Neural progenitor cell (in vitro differentiated cells): ENCODE data around the gene TUBA3C.

Experiments used
- CTCF ChIP-seq: fragments of 200-600 bp; sonication (generic); IDR thresholded peaks from 2 replicates; pipeline ENCODE4 v1.5.1; 2017; ENCODE audit warnings: antibody characterized with exemption, mild to moderate bottlenecking
- EZH2 ChIP-seq: fragments of 200-600 bp; sonication (generic); IDR thresholded peaks from 2 replicates; pipeline ENCODE4 v1.6.1; 2017; ENCODE audit warnings: antibody characterized with exemption, mild to moderate bottlenecking, moderate library complexity
- EZH2phosphoT487 ChIP-seq: fragments of 200-600 bp; sonication (generic); IDR thresholded peaks from 2 replicates; pipeline ENCODE4 v1.6.1; 2017; ENCODE audit warnings: antibody characterized with exemption

DNA sequence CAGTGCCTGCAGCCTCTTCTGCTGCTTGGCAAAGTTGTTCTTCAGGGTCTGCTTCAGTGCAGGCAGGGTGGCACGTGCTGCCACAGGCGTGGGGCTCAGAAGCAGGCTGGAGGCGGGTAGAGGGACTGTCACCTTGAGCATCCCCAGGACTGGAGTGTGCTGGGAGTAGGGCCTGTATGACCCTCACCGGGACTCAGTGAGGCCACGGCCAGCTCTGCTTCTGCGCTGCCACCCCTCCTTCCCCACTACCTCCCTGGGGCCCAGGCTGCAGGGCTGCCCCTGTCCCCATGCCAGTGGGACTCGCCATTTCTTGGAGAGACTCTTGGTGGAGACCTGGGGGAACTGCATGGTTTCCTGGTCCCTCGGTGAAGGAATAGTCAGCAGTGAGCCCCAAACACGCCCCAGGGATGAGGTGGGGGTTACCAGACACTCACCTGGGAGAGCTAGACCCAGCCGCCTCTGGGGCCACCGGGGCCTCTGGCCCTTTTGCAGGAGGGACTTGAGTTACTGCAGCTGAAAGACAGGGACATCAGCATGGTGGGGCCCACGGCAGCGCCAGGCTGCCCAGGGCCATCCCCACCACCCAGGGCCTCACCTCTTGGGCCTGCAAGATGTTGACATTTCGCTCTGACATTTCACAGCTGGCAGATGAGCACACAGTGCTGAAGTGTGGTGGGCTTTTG is 29.9 kb downstream of the TUBA3C start:
- TF ChIP-seq CTCF (no peak), EZH2 (no peak), EZH2phosphoT487 (no peak)
